K562 (cell line): ENCODE results near the gene MYO3B. TPM values are rescaled to one million over a fixed set of nuclear protein-coding genes. Genes with fewer than 3 reads are reported as not detected.

Experiments used
- BACH1 ChIP-seq: fragments of 200-800 bp; sonication (Bioruptor generic); IDR thresholded peaks from 2 replicates; pipeline ENCODE4 v1.6.1; 2016; ENCODE audit warnings: missing genetic modification characterization, missing compliant biosample characterization
- FOXJ3 ChIP-seq: sonication (generic); formaldehyde crosslinking; IDR thresholded peaks from 2 replicates; pipeline ENCODE4 v1.4.0; 2020; ENCODE audit warnings: mild to moderate bottlenecking, missing genetic modification reagents
- HOXB6 ChIP-seq: fragments of 250-450 bp; sonication (Bioruptor Pico); IDR thresholded peaks from 2 replicates; pipeline ENCODE4 v1.5.1; 2022; ENCODE audit warnings: mild to moderate bottlenecking, borderline replicate concordance
- KLF16 ChIP-seq: IDR thresholded peaks from 2 replicates; pipeline ENCODE4 v1.6.1; 2016; ENCODE audit warnings: antibody characterized with exemption
- PCBP2 ChIP-seq: fragments of 200-400 bp; formaldehyde crosslinking; IDR thresholded peaks from 2 replicates; pipeline ENCODE4 v1.6.1; 2018; ENCODE audit warnings: low read length, low read depth, mild to moderate bottlenecking, moderate library complexity; ENCODE audit not compliant: poor library complexity, severe bottlenecking
- POLR2AphosphoS5 ChIP-seq: IDR thresholded peaks from 2 replicates; pipeline ENCODE4 v1.6.1; 2011; ENCODE audit warnings: mild to moderate bottlenecking, low read depth, low read length, moderate library complexity; ENCODE audit not compliant: control insufficient read depth, insufficient read depth
- PPARD ChIP-seq: fragments of 250-450 bp; sonication (Bioruptor Pico); IDR thresholded peaks from 2 replicates; pipeline ENCODE4 v1.8.0; 2022; ENCODE audit warnings: inconsistent platforms, mild to moderate bottlenecking, moderate library complexity
- ZNF384 ChIP-seq: IDR thresholded peaks from 2 replicates; pipeline ENCODE4 v1.6.1; 2012; ENCODE audit warnings: low read depth, low read length, improper control_type of control experiment
- ZNF644 ChIP-seq: fragments of 200-800 bp; sonication (Bioruptor generic); IDR thresholded peaks from 2 replicates; pipeline ENCODE4 v1.6.1; 2016; ENCODE audit warnings: low read depth, missing genetic modification characterization, missing compliant biosample characterization
- polyA plus RNA-seq, 8 experiments: library from polyadenylated mRNA; depleted of rRNA in 4 of 8; stranded (reverse) in 5 of 8; unstranded in 3 of 8; fragments of >200 nt; fragmentation: Nextera tagmentation in 2 of 8; fragmentation: Illumina TruSeq in 1 of 8; extraction: Ambion mirVana in 2 of 8; extraction: Trizol in 1 of 8; gene quantifications; 2 replicates each; pipeline versions ENCODE4 v1.2.1 to v1.2.3, GENCODE V29; 2011 to 2014; ENCODE audit warnings: inconsistent platforms in 1 of 8, missing spikeins in 1 of 8
- total RNA-seq, 7 experiments: library from RNA; depleted of rRNA in 6 of 7; stranded (reverse); fragments of >200 nt in 6 of 7; fragmentation: Illumina TruSeq in 2 of 7; extraction: Trizol in 2 of 7; gene quantifications; 2 replicates each; pipeline versions ENCODE4 v1.2.1 to v1.2.3, GENCODE V29; 2011 to 2021; ENCODE audit warnings: low replicate concordance in 1 of 7
- TF ChIP-seq, protein P1 (sequence below): fragments of 200-600 bp; sonication (generic); IDR thresholded peaks from one replicate; pipeline ENCODE4 v1.6.1; 2012; ENCODE audit warnings: mild to moderate bottlenecking, low read depth, low read length, inconsistent platforms
- TF ChIP-seq, protein P2 (sequence below): sonication (generic); formaldehyde crosslinking; IDR thresholded peaks from 2 replicates; pipeline ENCODE4 v1.8.1; 2023; ENCODE audit warnings: mild to moderate bottlenecking, missing genetic modification reagents, moderate library complexity
- TF ChIP-seq, protein P3 (sequence below): fragments of 250-450 bp; sonication (Bioruptor Pico); IDR thresholded peaks from 2 replicates; pipeline ENCODE4 v1.9.0; 2021; ENCODE audit warnings: mild to moderate bottlenecking
- TF ChIP-seq, protein P4 (sequence below): fragments of 450-650 bp; IDR thresholded peaks from 2 replicates; pipeline ENCODE4 v1.6.1; 2016; ENCODE audit warnings: low read depth, mild to moderate bottlenecking, moderate library complexity

The MYO3B gene
- total and polyA plus RNA-seq, 9 of the 15 experiments (the other 6 are each of a cell fraction or from before 2014, with no cell fraction given) = 2.7 to 6.5 (median 3.6) TPM

DNA sequence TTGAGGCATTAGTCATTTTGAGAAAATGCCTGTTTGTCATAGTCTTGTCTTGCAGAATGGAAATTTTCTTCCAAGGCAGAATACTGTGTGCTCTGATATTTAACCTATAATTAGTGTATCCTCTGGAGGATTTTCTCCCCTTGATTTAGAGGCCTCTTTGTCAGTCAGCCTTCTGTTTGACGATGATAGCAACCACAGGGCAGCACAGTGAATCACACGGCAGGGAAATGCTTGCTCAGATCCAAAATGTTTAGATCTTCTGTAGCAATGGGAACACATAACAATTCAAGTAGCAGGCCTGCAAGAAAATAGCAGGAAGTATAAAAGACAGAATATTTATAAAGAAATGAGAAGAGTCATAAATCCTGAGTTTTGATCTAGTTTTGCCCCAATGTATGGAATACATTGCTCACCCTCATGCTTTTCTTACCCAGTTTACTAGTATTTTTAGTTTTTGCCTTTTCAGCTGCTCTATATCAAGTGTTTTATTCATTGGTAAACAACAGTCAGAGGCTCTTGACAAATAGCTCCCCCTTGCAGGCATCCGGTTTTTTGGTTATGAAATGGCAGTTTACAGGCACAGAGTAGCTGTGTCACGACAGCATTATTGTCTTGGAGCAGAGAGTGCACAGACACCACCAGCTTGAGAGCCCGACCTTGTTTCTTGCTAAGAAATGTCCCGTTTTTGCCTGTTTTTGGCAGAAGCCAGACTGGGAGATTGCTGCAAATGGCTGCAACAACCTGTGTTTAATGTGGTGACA is 185.1 kb downstream of the MYO3B start (continued):
- TF ChIP-seq, protein P1, sequence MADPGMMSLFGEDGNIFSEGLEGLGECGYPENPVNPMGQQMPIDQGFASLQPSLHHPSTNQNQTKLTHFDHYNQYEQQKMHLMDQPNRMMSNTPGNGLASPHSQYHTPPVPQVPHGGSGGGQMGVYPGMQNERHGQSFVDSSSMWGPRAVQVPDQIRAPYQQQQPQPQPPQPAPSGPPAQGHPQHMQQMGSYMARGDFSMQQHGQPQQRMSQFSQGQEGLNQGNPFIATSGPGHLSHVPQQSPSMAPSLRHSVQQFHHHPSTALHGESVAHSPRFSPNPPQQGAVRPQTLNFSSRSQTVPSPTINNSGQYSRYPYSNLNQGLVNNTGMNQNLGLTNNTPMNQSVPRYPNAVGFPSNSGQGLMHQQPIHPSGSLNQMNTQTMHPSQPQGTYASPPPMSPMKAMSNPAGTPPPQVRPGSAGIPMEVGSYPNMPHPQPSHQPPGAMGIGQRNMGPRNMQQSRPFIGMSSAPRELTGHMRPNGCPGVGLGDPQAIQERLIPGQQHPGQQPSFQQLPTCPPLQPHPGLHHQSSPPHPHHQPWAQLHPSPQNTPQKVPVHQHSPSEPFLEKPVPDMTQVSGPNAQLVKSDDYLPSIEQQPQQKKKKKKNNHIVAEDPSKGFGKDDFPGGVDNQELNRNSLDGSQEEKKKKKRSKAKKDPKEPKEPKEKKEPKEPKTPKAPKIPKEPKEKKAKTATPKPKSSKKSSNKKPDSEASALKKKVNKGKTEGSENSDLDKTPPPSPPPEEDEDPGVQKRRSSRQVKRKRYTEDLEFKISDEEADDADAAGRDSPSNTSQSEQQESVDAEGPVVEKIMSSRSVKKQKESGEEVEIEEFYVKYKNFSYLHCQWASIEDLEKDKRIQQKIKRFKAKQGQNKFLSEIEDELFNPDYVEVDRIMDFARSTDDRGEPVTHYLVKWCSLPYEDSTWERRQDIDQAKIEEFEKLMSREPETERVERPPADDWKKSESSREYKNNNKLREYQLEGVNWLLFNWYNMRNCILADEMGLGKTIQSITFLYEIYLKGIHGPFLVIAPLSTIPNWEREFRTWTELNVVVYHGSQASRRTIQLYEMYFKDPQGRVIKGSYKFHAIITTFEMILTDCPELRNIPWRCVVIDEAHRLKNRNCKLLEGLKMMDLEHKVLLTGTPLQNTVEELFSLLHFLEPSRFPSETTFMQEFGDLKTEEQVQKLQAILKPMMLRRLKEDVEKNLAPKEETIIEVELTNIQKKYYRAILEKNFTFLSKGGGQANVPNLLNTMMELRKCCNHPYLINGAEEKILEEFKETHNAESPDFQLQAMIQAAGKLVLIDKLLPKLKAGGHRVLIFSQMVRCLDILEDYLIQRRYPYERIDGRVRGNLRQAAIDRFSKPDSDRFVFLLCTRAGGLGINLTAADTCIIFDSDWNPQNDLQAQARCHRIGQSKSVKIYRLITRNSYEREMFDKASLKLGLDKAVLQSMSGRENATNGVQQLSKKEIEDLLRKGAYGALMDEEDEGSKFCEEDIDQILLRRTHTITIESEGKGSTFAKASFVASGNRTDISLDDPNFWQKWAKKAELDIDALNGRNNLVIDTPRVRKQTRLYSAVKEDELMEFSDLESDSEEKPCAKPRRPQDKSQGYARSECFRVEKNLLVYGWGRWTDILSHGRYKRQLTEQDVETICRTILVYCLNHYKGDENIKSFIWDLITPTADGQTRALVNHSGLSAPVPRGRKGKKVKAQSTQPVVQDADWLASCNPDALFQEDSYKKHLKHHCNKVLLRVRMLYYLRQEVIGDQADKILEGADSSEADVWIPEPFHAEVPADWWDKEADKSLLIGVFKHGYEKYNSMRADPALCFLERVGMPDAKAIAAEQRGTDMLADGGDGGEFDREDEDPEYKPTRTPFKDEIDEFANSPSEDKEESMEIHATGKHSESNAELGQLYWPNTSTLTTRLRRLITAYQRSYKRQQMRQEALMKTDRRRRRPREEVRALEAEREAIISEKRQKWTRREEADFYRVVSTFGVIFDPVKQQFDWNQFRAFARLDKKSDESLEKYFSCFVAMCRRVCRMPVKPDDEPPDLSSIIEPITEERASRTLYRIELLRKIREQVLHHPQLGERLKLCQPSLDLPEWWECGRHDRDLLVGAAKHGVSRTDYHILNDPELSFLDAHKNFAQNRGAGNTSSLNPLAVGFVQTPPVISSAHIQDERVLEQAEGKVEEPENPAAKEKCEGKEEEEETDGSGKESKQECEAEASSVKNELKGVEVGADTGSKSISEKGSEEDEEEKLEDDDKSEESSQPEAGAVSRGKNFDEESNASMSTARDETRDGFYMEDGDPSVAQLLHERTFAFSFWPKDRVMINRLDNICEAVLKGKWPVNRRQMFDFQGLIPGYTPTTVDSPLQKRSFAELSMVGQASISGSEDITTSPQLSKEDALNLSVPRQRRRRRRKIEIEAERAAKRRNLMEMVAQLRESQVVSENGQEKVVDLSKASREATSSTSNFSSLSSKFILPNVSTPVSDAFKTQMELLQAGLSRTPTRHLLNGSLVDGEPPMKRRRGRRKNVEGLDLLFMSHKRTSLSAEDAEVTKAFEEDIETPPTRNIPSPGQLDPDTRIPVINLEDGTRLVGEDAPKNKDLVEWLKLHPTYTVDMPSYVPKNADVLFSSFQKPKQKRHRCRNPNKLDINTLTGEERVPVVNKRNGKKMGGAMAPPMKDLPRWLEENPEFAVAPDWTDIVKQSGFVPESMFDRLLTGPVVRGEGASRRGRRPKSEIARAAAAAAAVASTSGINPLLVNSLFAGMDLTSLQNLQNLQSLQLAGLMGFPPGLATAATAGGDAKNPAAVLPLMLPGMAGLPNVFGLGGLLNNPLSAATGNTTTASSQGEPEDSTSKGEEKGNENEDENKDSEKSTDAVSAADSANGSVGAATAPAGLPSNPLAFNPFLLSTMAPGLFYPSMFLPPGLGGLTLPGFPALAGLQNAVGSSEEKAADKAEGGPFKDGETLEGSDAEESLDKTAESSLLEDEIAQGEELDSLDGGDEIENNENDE = no peak
- TF ChIP-seq PCBP2 (no peak), PPARD (no peak), FOXJ3 (CRISPR knock-in tag) (no peak), ZNF384 (no peak), BACH1 (tag) (peak; percentile 84), KLF16 (peak; percentile 22; the same call in 1 of the 2 replicates), POLR2AphosphoS5 (peak; percentile 70), ZNF644 (tag) (peak; percentile 82), HOXB6 (CRISPR knock-in tag) (no peak)
- TF ChIP-seq, protein P2, sequence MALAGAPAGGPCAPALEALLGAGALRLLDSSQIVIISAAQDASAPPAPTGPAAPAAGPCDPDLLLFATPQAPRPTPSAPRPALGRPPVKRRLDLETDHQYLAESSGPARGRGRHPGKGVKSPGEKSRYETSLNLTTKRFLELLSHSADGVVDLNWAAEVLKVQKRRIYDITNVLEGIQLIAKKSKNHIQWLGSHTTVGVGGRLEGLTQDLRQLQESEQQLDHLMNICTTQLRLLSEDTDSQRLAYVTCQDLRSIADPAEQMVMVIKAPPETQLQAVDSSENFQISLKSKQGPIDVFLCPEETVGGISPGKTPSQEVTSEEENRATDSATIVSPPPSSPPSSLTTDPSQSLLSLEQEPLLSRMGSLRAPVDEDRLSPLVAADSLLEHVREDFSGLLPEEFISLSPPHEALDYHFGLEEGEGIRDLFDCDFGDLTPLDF = no peak
- TF ChIP-seq, protein P3, sequence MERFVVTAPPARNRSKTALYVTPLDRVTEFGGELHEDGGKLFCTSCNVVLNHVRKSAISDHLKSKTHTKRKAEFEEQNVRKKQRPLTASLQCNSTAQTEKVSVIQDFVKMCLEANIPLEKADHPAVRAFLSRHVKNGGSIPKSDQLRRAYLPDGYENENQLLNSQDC = no peak
- TF ChIP-seq, protein P4, sequence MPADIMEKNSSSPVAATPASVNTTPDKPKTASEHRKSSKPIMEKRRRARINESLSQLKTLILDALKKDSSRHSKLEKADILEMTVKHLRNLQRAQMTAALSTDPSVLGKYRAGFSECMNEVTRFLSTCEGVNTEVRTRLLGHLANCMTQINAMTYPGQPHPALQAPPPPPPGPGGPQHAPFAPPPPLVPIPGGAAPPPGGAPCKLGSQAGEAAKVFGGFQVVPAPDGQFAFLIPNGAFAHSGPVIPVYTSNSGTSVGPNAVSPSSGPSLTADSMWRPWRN = no peak
